SK-N-SH (cell line): ENCODE measurements around the gene SLC26A1.

Experiments
- EP300 ChIP-seq, 2 experiments: IDR thresholded peaks; 2 replicates each; pipeline versions ENCODE4 v1.4.0 to v1.6.1; 2012; ENCODE audit warnings: borderline replicate concordance in 1 of 2, low read depth in 1 of 2, low read length in 1 of 2
- MXI1 ChIP-seq: IDR thresholded peaks from 2 replicates; pipeline ENCODE4 v1.6.1; 2012; ENCODE audit warnings: mild to moderate bottlenecking, low read depth, low read length, improper control_type of control experiment
- NRF1 ChIP-seq: IDR thresholded peaks from 2 replicates; pipeline ENCODE4 v1.6.1; 2012; ENCODE audit warnings: low read depth, mild to moderate bottlenecking, low read length
- POLR2AphosphoS5 ChIP-seq: IDR thresholded peaks from 2 replicates; pipeline ENCODE4 v1.6.1; 2012; ENCODE audit warnings: low read depth, low read length
- RAD21 ChIP-seq: IDR thresholded peaks from 2 replicates; pipeline ENCODE4 v1.6.1; 2012; ENCODE audit warnings: mild to moderate bottlenecking, low read length
- RCOR1 ChIP-seq: fragments of 150-350 bp; IDR thresholded peaks from 2 replicates; pipeline ENCODE4 v1.6.1; 2017; ENCODE audit warnings: antibody characterized with exemption, low read length
- SIN3A ChIP-seq: IDR thresholded peaks from 2 replicates; pipeline ENCODE4 v1.6.1; 2012; ENCODE audit warnings: low read depth, mild to moderate bottlenecking, low read length, moderate library complexity, borderline replicate concordance
- TF ChIP-seq, protein P1 (sequence below): fragments of 200-600 bp; sonication (generic); IDR thresholded peaks from 2 replicates; pipeline ENCODE4 v1.6.1; 2017; ENCODE audit warnings: antibody characterized with exemption, mild to moderate bottlenecking, moderate library complexity
- TF ChIP-seq, protein P2 (sequence below): fragments of 150-350 bp; IDR thresholded peaks from 2 replicates; pipeline ENCODE4 v1.6.1; 2017; ENCODE audit warnings: antibody characterized with exemption, low read length, low read depth, borderline replicate concordance
- TF ChIP-seq, protein P3 (sequence below): IDR thresholded peaks from 2 replicates; pipeline ENCODE4 v1.4.0; 2012; ENCODE audit warnings: low read depth
- TF ChIP-seq, protein P4 (sequence below): fragments of 150-350 bp; IDR thresholded peaks from 2 replicates; pipeline ENCODE4 v1.6.1; 2016; ENCODE audit warnings: mild to moderate bottlenecking, low read depth, low read length

DNA sequence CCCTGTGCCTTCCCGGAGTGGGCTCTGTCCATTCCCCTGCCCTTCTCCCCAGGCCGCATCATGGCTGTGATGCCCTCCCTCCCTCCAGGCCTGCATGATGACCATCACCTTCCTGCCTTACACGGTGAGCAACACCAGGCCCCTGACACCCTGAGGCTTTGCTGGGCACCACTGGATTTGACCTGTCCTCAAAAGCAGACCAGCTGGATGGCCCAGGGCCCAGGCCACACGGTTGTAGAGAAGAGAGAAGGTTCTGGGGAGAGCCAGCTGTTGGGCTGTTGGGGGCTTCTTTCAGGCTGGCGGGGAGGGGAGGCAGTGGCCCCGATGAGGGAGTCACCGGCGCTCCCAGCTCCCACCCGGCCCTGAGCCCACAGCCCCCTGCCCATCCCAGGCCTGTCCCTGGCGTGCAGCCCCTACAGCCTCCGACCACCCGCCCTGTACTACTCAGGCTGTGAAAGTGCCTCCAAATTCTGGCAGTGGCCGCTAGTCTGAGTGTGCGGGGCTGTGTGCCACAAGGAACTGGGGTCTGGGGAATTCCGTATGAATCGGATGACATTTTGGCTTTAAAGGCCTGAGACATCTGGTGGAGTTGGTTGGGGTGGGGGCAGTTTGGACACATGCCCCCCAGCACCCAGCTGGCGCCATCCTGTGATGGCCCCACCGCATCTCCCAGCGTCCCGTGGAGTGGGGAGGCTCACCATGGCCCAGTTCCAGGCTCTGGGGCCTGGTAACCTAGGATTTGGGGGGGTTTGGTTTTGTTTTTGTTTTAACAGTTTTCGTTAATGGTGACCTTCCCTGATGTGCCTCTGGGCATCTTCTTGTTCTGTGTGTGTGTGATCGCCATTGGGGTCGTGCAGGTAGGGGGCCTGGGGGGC, 41.4 kb downstream of the SLC26A1 start:
- no peak for TF ChIP-seq EP300 (IDR thresholded peaks at IDR 0.05; ENCODE audit: borderline replicate concordance in 1 of 2, low read depth in 1 of 2, low read length in 1 of 2)
- TF ChIP-seq, protein P1, sequence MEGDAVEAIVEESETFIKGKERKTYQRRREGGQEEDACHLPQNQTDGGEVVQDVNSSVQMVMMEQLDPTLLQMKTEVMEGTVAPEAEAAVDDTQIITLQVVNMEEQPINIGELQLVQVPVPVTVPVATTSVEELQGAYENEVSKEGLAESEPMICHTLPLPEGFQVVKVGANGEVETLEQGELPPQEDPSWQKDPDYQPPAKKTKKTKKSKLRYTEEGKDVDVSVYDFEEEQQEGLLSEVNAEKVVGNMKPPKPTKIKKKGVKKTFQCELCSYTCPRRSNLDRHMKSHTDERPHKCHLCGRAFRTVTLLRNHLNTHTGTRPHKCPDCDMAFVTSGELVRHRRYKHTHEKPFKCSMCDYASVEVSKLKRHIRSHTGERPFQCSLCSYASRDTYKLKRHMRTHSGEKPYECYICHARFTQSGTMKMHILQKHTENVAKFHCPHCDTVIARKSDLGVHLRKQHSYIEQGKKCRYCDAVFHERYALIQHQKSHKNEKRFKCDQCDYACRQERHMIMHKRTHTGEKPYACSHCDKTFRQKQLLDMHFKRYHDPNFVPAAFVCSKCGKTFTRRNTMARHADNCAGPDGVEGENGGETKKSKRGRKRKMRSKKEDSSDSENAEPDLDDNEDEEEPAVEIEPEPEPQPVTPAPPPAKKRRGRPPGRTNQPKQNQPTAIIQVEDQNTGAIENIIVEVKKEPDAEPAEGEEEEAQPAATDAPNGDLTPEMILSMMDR = no peak
- TF ChIP-seq, protein P2, sequence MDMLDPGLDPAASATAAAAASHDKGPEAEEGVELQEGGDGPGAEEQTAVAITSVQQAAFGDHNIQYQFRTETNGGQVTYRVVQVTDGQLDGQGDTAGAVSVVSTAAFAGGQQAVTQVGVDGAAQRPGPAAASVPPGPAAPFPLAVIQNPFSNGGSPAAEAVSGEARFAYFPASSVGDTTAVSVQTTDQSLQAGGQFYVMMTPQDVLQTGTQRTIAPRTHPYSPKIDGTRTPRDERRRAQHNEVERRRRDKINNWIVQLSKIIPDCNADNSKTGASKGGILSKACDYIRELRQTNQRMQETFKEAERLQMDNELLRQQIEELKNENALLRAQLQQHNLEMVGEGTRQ = no peak
- TF ChIP-seq, protein P3, sequence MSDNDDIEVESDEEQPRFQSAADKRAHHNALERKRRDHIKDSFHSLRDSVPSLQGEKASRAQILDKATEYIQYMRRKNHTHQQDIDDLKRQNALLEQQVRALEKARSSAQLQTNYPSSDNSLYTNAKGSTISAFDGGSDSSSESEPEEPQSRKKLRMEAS = no peak
- TF ChIP-seq POLR2AphosphoS5 = no peak
- TF ChIP-seq SIN3A = no peak
- TF ChIP-seq RAD21 = no peak
- no peak for TF ChIP-seq RCOR1
- TF ChIP-seq MXI1 = no peak
- TF ChIP-seq, protein P4, sequence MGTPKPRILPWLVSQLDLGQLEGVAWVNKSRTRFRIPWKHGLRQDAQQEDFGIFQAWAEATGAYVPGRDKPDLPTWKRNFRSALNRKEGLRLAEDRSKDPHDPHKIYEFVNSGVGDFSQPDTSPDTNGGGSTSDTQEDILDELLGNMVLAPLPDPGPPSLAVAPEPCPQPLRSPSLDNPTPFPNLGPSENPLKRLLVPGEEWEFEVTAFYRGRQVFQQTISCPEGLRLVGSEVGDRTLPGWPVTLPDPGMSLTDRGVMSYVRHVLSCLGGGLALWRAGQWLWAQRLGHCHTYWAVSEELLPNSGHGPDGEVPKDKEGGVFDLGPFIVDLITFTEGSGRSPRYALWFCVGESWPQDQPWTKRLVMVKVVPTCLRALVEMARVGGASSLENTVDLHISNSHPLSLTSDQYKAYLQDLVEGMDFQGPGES = no peak
- no peak for TF ChIP-seq NRF1
